ENCODE data around the gene APBB2.

DNA sequence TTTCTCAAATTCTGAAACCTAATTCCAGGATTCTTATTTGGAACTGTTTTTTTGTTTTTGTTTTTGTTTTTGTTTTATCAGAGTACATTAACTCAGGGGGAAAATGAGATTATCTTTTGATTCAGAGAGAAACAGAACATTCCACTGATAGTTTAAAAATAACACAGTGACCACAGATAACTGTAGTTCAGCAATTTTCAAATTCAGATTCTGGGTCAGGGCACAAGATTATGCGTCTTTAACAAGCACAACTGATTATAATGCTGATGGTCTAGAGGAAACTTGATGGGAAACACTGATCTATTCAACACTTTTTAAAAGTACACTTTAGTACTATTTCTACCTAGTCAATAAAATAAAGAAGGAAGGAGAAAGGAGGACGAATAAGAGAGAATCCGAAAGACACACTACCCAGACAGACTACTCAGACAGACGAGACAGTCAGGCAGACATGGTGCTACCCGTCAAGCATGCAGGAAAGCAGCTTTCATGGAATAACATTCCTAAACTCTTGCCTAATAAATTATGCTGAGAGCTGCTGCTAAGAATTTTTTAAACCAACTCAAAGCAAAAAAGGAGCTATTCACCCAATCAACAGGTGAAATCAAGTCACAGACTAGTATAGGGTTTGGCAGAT lies 59.0 kb downstream of the APBB2 start:
- TF ChIP-seq ZNF565 (CRISPR knock-in tag; conservative IDR thresholded peaks at IDR 0.05; ENCODE audit: low read depth) (no peak), ARNTL (CRISPR knock-in tag; IDR thresholded peaks at IDR 0.05; ENCODE audit: borderline replicate concordance, low read depth) (no peak), RARB (CRISPR knock-in tag; IDR thresholded peaks at IDR 0.05) (no peak), ISL1 (CRISPR knock-in tag; IDR thresholded peaks at IDR 0.05) (no peak; the same call in 1 of the 2 replicates), ZC3H10 (CRISPR knock-in tag; IDR thresholded peaks at IDR 0.05) (no peak), PPARA (CRISPR knock-in tag; IDR thresholded peaks at IDR 0.05; ENCODE audit: borderline replicate concordance) (no peak), ZFP30 (CRISPR knock-in tag; IDR thresholded peaks at IDR 0.05) (no peak), ESRRG (CRISPR knock-in tag; IDR thresholded peaks at IDR 0.05) (no peak), GLIS3 (CRISPR knock-in tag; IDR thresholded peaks at IDR 0.05) (no peak), TOX (CRISPR knock-in tag; IDR thresholded peaks at IDR 0.05; ENCODE audit: borderline replicate concordance) (no peak), OSR1 (CRISPR knock-in tag; IDR thresholded peaks at IDR 0.05) (no peak)
- TF ChIP-seq, protein P1, sequence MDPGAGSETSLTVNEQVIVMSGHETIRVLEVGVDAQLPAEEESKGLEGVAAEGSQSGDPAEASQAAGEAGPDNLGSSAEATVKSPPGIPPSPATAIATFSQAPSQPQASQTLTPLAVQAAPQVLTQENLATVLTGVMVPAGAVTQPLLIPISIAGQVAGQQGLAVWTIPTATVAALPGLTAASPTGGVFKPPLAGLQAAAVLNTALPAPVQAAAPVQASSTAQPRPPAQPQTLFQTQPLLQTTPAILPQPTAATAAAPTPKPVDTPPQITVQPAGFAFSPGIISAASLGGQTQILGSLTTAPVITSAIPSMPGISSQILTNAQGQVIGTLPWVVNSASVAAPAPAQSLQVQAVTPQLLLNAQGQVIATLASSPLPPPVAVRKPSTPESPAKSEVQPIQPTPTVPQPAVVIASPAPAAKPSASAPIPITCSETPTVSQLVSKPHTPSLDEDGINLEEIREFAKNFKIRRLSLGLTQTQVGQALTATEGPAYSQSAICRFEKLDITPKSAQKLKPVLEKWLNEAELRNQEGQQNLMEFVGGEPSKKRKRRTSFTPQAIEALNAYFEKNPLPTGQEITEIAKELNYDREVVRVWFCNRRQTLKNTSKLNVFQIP (CRISPR knock-in tag; IDR thresholded peaks at IDR 0.05; ENCODE audit: borderline replicate concordance, low read depth): no peak
- TF ChIP-seq, protein P2, sequence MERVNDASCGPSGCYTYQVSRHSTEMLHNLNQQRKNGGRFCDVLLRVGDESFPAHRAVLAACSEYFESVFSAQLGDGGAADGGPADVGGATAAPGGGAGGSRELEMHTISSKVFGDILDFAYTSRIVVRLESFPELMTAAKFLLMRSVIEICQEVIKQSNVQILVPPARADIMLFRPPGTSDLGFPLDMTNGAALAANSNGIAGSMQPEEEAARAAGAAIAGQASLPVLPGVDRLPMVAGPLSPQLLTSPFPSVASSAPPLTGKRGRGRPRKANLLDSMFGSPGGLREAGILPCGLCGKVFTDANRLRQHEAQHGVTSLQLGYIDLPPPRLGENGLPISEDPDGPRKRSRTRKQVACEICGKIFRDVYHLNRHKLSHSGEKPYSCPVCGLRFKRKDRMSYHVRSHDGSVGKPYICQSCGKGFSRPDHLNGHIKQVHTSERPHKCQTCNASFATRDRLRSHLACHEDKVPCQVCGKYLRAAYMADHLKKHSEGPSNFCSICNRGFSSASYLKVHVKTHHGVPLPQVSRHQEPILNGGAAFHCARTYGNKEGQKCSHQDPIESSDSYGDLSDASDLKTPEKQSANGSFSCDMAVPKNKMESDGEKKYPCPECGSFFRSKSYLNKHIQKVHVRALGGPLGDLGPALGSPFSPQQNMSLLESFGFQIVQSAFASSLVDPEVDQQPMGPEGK (CRISPR knock-in tag; IDR thresholded peaks at IDR 0.05; ENCODE audit: borderline replicate concordance): no peak

Measured in SK-N-SH treated with all-trans-retinoic acid at 6 μM for 48 hours (cell line).